Measurements from ENCODE around the gene LRPPRC.

GRCh38 chr2:44010266-44010665 is 14.5 kb upstream of the LRPPRC start:
- TF ChIP-seq CTCF (IDR thresholded peaks at IDR 0.05; ENCODE audit: poor library complexity) (no peak), EZH2phosphoT487 (IDR thresholded peaks at IDR 0.05; ENCODE audit: low read depth, severe bottlenecking, unreplicated experiment) (no peak), EZH2 (IDR thresholded peaks at IDR 0.05; ENCODE audit: borderline replicate concordance) (no peak)
